Measurements from ENCODE around the gene MKNK2.
A peak's percentile ranks its signal among the peaks of the same experiment; 100 is the strongest.

- TF ChIP-seq POLR2AphosphoS5 (IDR thresholded peaks at IDR 0.05) (peak; percentile 25 to 76 (median 49)), CTCF (IDR thresholded peaks at IDR 0.05 in 8 of 11, conservative IDR thresholded peaks at IDR 0.05 in 3 of 11) (no peak)
These were observed 20.1 kb upstream of the MKNK2 start for GRCh38 chr19:2070986-2071673.
